NCI-H82 treated with DMSO at 0.1 percent for 48 hours (cell line): Measurements from ENCODE around the gene TAF1B.

ENCODE experiments used
- DNase-seq: peaks from one replicate; lab custom pipeline; 2025; ENCODE audit not compliant: unreplicated experiment; lab: John Stamatoyannopoulos, UW

The TAF1B gene

DNA sequence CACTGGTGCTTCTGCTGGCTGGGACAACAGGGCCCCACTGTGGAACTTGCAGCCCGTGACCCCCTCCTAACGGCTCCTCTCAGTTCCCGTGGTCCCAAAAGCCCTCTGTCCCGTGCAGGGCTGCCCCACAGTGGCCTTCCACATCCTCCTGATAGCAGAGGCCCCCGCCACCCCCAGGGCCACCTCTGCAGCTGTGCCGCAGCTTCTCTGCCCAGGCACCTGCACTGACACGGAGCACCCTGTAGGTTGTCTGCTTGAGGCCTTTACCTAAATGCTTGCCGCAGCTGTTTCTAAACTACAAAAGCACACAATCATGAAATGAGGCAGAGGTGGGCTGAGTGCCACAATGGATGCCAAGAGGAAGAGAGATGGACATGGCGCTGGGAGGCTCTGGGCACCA is 94.7 kb downstream of the TAF1B start:
- DNase-seq = no peak

GRCh38 chr2:9939587-9940485 is 96.6 kb downstream of the TAF1B start:
- no peak for DNase-seq

DNA sequence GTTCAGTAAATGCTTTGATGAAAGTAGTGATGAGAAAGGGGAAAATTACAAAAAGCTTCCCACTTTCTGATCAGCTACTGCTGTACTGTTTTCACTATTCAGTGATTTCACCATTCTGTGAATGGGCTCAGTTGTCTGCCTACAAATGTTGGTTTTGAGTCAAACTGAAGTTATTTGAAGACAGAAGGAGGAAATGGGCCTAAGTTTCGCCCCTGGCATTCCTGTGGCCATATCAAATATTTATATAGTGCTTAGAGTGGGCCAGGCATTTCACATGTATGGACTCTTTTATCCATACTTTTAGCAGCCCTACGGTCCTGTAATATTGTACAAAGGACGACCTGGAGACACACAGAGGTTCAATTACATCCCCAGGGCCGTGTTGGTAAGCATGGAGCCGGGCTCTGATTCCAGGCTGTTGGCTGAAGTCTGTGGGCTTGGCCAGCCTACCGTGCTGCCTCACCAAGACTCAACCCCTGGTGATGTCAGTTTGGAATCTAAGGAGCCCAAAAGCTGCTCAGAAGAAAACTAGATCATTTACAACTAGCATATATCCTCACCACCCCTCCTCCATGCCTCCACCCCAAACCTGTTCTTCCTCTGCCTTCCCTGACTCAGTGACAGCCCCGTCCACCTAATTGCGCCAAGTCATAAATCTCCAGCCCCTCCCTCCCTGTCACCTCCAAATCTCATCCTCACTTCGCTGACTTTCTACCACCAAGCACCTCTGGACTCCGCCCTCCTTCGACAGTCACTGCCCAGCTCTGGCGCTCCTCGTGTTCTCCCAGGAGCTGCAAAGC is 98.1 kb downstream of the TAF1B start:
- no peak for DNase-seq

GRCh38 chr2:9941996-9942390 is 98.7 kb downstream of the TAF1B start:
- no peak for DNase-seq

GRCh38 chr2:9944330-9944758 is 101.1 kb downstream of the TAF1B start:
- no peak for DNase-seq

DNA sequence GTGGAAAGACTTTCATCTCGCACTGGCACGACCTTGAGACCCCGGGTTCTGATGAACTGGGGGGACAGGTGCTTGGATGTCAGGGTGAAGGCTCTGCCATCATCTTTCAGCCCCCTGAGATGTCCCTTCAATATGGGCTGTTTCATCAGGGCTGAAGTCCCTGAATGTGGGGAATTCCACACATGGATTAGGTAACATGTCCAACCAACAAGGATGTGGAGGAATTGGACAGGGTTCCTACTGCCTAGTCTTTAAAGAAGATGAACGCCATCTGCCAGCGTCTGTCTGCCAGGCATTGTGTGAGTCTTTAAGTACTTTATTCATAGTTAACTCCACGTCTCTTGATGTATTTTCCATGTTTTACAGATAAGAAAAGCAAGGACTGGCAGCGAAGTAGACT is 102.3 kb downstream of the TAF1B start:
- no peak for DNase-seq

DNA sequence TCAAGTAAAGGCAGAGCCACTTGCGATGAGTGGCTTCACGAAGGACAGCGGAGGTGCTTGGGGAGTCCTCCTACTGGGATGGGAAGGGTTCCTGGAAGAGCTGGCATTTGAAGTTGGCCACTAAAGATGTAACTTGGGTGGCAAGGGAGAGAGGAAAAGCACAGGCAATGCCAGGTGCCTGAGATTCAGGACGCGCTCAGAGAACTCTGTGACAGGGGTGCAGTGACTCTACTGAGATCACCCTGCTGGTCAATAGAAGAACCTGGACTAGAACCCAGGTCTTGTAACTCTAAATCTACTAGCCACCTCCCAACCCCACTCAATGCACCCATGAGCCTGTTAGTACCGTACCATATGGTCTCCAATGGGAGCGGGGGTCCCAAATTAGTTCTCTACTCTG is 102.8 kb downstream of the TAF1B start:
- DNase-seq = no peak

DNA sequence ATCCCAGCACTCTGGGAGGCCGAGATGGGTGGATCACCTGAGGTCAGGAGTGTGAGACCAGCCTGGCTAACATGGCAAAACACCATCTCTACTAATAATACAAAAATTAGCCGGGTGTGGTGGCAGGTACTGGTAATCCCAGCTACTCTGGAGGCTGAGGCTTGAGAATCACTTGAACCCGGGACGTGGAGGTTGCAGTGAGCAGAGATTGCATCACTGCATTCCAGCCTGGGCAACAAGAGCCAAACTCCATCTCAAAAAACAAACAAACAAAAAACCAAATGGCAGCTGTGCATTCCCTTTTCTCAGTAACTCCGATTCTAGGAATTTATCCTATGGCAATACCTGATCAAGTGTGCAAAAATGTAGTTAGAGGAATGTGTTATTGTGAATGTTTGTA is 103.5 kb downstream of the TAF1B start:
- no peak for DNase-seq

DNA sequence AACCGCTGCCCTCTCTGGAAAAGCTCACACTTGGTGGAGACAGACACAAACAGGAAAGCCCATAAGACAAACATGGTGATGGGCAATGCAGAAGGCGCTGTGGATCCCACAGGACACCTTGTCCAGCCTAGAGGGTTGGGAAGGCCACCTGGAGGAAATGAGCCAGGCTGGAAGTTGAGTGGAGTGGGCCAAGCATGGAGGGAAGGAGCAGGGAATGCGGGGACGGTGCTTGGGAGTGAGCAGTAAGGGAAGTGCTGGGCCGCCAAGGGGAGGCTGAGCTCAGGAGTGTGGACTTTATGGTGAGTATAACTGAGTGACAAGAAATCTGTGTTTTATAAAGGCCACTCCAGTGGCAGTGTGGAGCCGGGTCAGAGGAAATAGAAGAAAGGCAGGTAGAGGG is 105.4 kb downstream of the TAF1B start:
- DNase-seq = no peak

DNA sequence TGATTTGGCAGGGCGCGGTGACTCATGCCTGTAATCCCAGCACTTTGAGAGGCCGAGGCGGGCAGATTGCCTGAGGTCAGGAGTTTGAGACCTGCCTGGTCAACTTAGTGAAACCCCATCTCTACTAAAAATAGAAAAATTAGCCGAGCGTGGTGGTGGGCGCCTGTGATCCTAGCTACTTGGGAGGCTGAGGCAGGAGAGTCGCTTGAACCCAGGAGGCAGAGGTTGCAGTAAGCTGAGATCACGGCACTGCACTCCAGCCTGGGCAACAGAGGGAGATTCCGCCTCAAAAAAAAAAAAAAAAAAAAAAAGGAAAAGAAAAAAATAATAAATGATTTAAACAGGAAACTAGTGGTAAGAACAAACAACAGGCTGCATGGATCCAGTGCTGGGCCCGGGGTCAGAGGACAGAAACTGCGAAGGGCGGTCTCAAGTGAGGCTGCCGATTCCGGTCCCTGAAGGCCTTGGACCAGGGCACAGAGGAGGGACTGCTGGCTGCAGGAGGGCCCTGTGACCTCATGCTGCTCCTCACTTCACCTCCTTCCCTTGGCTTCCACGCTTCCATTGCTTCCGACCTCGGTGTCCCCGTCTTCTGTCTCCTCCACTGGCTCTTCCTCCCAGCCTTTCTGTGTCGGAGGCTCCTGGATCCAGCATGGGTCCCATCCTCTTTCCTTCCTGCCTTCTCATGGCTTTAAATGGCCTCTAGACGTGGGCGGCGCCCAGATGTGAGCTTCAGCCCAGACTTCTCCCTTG is 106.1 kb downstream of the TAF1B start:
- DNase-seq = no peak

- no peak for DNase-seq
These were observed 106.8 kb downstream of the TAF1B start for GRCh38 chr2:9949992-9950520.

- no peak for DNase-seq
These were observed 107.4 kb downstream of the TAF1B start for GRCh38 chr2:9950521-9951271.

- no peak for DNase-seq
These were observed 107.9 kb downstream of the TAF1B start for GRCh38 chr2:9951272-9951521.

DNA sequence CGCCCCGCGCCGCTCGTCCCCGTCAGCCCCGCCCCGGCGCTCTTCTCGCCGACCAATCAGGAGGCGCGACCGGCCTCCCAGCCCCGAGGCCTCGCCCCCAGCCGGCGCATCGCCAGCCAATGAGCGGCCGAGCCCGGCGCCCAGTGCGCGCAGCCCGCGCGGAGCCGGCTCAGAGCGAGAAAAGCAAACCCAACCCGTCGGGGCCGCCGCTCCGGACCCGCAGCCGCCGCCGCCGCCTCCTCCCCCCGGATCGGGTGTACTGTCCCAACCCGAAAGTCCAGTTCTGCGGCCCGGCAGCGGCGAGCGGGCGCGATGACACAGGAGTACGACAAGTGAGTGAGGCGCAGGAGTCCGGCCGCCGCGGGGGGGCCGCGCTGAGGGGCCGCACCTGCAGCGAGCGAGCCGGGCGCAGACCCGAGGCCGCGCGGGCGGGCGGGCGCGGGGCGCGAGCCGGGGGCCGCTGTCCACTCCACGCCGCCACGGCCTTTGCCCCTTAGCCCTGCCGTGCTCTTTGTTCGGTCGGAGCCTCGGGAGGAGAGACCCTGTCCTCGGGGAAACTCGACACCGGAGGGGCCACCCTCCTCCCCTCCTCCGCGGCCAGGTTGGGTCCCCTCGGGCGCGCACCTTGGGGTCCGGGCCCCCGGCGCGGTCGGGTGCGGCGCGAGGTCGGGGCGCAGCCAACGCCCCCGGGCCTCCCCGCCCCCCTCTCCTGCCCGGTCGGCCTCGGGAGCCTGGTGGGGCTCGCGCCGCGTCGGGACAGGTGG is 108.4 kb downstream of the TAF1B start, which contains the start of gene GRHL1:
Gene GRHL1, plus strand, starts transcription at position 172 of the 764 bp plus-strand sequence. Its CDS starts 141 bp downstream, at position 313.
- DNase-seq = peak; percentile 78

- no peak for DNase-seq
These were observed 109.0 kb downstream of the TAF1B start for GRCh38 chr2:9952286-9952737.

DNA sequence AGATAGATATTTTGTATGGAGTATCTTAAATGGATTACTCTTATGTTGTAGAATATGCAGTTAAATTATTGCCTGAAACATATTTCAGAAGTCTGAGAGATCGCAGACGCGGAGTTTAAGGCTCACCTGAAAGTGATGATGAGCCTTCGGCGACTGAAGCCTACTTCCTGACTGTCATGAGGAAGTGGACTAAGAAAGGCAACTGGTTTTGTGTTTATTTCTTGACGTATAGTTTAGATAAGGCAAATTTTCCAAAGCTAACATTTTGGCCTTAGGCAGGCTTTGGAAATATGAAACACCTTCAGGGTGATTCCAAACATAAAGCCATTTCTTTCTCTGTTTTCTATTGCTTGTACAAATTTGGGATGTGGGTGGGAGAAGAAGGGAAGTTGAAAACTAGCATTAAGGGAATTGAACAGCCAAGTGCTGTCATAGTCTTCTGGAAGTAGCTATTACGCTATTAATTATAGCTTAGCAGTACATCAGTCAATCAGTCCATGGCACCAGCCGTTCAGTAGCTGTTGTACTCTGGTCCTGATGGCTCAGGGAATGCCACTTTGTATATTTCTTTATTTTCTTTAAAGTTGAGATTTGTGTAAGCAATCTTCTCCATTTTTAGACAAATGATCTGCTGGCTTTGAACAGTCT is 109.7 kb downstream of the TAF1B start:
- no peak for DNase-seq

- DNase-seq = no peak
These were observed 110.9 kb downstream of the TAF1B start for GRCh38 chr2:9954136-9954535.

GRCh38 chr2:9958057-9958456 is 114.8 kb downstream of the TAF1B start:
- DNase-seq = no peak

DNA sequence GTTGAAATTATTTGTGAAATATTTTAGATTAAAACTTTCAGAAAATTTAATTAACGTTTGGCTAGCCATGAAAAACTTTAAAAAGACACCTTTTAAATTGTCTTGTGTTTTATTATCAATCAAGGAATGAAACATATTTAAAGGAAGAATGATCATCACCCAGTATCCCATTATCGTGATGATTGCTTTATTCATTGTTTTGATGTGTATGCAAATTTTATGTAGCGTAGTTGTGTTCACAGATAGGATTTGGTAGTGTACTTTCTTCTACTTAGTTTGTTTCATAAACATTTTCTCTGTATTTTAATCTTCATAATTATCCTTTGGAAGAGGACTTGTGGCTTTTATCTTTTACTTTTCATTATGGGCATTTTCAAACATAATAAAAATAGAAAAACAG is 116.0 kb downstream of the TAF1B start:
- DNase-seq = no peak
